Retinal pigment epithelial cell (primary cell): ENCODE measurements around the gene GRIK1.
A peak's percentile ranks its signal among the peaks of the same experiment; 100 is the strongest.

Experiments
- DNase-seq: peaks from one replicate; pipeline ENCODE4 v3.0.0-alpha.2; 2010; ENCODE audit warnings: low read depth
- H3K4me3 ChIP-seq: 2 replicates; pipeline ENCODE4 v1.5.1; 2011; ENCODE audit warnings: mild to moderate bottlenecking, low read length, control low read depth, moderate library complexity
- TF ChIP-seq, protein P1 (sequence below): conservative IDR thresholded peaks from 2 replicates; pipeline ENCODE4 v1.5.1; 2011; ENCODE audit warnings: low read depth, low read length, control low read depth, inconsistent platforms

The GRIK1 gene

GRCh38 chr21:29920938-29921337, 18.9 kb downstream of the GRIK1 start:
- no peak for DNase-seq
- TF ChIP-seq, protein P1, sequence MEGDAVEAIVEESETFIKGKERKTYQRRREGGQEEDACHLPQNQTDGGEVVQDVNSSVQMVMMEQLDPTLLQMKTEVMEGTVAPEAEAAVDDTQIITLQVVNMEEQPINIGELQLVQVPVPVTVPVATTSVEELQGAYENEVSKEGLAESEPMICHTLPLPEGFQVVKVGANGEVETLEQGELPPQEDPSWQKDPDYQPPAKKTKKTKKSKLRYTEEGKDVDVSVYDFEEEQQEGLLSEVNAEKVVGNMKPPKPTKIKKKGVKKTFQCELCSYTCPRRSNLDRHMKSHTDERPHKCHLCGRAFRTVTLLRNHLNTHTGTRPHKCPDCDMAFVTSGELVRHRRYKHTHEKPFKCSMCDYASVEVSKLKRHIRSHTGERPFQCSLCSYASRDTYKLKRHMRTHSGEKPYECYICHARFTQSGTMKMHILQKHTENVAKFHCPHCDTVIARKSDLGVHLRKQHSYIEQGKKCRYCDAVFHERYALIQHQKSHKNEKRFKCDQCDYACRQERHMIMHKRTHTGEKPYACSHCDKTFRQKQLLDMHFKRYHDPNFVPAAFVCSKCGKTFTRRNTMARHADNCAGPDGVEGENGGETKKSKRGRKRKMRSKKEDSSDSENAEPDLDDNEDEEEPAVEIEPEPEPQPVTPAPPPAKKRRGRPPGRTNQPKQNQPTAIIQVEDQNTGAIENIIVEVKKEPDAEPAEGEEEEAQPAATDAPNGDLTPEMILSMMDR = no peak

GRCh38 chr21:29914326-29914725, 25.5 kb downstream of the GRIK1 start:
- TF ChIP-seq, protein P1 = no peak
- no peak overlapping the region for H3K4me3 ChIP-seq
- DNase-seq = no peak

More at GRCh38 chr21:29920938-29921337, 18.9 kb downstream of the GRIK1 start:
- H3K4me3 ChIP-seq = no peak overlapping the region

- peak; percentile 39 for DNase-seq
- H3K4me3 ChIP-seq = no peak overlapping the region
- TF ChIP-seq, protein P1 = no peak
Observed at GRCh38 chr21:29909571-29909970, 30.2 kb downstream of the GRIK1 start.

- DNase-seq = no peak
- no peak overlapping the region for H3K4me3 ChIP-seq
- TF ChIP-seq, protein P1 = peak; percentile 3
Observed at GRCh38 chr21:29904359-29905282, 35.2 kb downstream of the GRIK1 start.

GRCh38 chr21:29896884-29897283, 42.9 kb downstream of the GRIK1 start:
- TF ChIP-seq, protein P1 = no peak
- no peak overlapping the region for H3K4me3 ChIP-seq
- DNase-seq = peak; percentile 72

DNA sequence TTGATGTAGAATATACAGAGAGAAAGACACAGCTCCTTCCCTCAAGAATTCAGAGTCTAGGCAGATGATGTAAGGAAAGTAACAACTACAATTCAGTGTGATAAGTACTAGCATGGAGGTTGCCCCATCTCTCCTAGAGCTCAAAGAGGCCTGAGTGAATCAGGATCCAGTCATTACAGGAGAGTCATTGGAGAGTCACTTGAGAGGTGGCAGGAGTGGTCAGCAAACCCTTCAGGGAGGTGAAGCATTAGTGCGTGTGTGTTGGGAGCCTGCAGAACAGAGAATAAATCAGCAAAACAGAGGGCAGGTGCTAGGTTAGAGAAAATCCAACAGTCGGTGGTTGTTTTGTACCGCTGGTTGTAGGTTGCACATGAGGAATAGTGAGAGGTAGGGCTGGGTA, 46.1 kb downstream of the GRIK1 start:
- no peak for DNase-seq
- H3K4me3 ChIP-seq = no peak overlapping the region

More for the DNA sequence above, 46.1 kb downstream of the GRIK1 start:
- TF ChIP-seq, protein P1 = no peak
